ENCODE measurements around the gene SF3A2.

The SF3A2 gene

GRCh38 chr19:2226840-2227360 is 9.7 kb upstream of the SF3A2 start:
- DNase-seq (ENCODE audit: low read depth in 2 of 2): no peak

- DNase-seq (ENCODE audit: low read depth in 2 of 2): no peak
Measured at GRCh38 chr19:2227415-2228156, 9.0 kb upstream of the SF3A2 start.

DNA sequence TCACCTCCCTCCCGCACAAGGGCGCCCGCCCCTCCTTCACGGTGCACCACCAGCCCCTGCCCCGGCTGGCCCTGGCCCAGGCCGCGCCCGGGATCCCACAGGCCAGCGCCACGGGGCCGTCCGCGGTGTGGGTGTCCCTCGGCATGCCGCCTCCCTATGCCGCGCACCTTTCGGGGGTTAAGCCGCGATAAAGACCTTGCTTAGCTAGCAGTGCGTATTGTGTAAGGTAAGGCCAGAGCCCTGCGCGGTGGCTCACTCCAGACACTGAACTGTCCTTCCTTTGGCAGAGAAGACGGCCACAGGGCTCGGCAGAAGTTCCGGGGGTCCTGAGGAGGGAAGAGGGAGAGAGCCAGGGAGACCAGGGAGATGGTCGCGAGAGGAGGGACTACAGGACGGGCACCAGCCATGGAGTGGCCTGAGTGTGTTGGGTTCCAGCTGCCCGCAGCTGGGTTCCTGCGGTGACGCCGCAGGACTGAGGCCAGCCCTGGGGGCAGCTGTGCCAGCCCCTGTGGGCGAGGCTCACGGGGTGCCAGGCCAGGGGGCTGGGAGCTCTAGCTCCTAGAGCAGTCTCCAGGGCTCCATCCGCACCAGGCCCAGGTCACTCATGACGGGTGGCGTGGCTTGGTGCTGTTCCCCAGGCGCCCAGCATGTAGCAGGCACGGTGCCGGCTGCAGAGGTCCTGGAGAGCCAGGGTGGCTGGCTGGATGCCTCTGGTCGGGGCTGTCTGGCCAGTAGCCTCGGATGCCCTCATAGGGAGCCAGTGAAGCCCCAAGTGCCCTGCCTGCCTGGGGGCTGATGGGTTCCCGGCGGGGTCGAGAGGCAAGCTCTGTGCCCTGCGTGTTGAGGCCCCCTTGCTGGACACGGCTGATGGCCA is 8.2 kb upstream of the SF3A2 start:
- DNase-seq (ENCODE audit: low read depth in 2 of 2): no peak

DNA sequence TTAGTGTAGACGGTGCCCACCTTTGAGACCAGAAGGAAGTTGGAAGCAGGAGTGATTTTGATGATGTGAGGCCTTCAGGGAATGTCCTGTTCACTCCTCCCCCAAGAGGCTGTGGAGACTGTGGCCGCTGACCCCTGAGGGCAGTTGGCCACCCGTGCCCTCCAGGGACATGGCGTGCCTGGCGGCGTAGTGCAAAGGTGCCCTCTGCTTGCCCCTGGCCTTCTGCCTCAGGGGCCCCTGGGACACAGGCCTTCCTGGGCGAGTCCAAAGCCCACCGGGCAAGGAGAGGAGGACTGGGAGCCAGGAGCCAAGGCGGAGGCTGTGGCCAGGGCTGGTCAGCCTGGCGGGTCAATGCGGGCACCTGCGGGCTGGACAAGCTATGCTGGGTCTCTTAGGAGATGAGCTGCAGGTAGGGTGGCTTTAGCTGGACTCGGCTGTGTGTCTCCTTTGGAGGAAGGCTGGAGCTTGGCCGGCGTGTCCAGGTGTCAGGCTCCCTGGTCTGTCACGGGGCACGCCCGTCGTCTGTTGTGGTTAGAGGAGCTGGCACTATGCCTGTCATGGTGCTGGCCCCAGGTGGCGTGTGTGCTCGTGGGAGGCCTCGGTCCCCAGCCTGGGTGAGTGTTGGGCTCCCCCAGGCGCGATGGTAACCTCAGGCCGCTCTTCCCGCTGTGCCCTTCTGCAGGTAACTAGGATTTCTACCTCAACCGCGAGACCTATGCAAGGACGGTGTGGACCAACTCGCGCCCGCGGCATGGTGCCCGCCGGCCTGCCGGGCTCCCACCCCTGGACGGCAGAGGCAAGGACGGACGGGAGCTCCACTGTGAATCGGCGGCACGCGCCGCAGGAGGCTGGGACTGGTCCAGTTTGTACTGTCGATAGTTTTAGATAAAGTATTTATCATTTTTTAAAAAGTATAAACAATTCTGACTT is 7.3 kb upstream of the SF3A2 start:
- DNase-seq (ENCODE audit: low read depth in 2 of 2): no peak

DNA sequence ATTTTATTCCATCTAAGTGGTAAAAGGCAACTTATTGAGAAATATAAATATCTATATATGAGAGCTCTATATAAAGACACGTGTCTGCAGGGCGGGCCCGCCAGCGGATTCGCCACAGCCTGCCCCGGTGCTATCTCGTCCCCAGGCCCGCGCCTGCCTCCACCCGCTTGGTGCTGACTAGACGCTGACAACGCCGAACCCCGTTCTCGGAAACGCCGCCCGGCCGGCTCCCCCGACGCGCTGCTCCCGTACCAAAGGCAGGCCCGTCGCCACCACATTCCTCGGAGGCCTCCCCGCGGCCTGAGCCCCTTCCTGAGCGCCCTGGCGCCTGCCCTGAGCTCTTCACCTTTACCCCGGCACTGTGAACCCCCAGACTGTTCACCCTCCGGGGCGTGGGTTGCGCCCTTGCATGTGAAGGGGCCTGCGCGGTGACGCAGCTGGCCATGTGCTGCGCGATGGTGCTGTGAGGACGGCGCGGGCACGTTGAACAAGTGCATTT is 6.5 kb upstream of the SF3A2 start:
- DNase-seq (ENCODE audit: low read depth in 2 of 2): no peak

DNA sequence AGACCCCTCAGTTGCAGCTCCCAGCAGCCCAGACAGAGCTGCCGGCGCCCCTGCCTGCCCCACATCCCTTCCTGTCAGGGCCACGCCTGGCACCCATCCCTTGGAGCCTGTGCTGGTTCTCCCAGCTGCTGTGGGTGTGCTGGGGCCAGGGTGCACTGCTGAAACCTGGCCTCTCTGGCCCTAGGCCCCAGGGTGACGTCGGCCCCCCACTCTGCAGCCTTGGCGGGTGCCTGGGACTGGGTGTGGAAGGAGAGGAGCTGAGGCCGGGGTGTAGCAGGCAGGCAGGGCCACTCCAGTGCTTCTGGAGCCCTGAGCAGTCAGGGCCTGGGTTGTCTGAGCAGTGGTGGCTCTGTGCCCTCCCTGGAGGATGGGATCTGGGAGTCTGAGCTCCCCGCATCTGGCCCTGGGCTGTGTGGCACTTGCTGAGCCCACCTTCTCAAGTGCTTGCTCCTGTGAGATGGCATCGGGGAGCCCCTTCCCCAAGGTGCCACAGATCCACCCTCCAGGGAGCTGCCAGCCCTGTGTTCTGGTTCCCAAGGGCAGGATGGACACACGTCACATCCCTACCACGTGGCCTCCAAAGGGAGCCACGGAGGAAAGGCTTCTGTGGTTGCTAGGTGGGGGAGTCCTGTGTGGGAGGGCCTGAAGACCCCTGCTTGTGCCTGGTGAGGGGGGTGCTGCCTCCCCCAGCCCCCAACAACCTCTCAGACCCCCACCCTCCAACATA is 5.7 kb upstream of the SF3A2 start:
- no peak for DNase-seq (ENCODE audit: low read depth in 2 of 2)

- DNase-seq (ENCODE audit: low read depth in 2 of 2): no peak
Measured at GRCh38 chr19:2231621-2232221, 4.9 kb upstream of the SF3A2 start.

- DNase-seq (ENCODE audit: low read depth in 2 of 2): no peak
Measured at GRCh38 chr19:2232286-2233151, 4.1 kb upstream of the SF3A2 start.

DNA sequence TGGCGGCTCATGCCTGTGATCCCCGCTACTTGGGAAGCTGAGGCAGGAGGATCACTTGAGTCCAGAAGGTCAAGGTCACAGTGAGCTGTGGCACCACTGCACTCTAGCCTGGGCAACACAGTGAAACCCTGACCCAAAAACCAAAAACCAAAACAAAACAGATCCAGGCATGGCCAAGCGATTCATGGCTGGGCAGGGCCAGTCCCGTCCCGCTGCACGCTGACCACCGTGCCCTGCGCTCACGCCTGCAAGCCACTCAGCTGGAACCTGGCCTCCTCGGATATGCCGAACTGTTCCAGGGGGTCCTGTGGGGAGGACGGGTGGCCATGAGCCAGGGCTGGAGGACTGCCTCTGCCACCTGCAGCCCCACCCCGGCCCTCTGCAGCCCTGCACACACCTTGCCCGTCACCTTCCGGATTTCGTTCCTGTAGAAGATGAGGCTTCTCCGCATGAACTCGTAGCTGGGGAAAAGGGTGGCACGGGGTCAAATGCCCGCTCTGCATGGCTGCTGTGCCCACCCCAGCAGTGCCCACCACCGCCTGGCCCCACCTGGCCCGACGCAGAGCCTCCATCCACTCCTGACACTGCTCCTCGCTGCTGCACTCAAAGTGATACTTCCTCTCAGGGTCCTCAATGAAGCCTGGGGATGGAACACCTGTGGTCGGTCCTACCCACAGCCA is 2.9 kb upstream of the SF3A2 start:
- DNase-seq (ENCODE audit: low read depth in 2 of 2): no peak

DNA sequence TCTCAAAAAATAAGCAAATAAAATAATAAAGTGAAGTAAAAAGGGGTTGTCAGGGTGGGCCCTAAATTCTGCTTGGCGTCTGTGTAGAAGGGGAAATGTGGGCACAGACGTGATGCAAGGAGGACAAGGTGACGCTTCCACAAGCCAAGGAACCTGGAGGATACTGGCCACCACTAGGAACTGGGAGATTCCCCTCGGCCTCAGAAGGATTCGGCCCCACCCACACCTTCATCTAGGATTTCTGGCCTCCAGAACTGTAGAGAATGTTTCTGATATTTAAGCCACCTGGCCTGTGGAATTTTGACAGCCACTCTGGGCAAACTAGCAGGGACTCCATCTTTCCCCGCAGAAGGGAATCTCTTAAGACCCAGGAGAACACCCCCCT is 1.6 kb upstream of the SF3A2 start:
- no peak for DNase-seq (ENCODE audit: low read depth in 2 of 2)

DNA sequence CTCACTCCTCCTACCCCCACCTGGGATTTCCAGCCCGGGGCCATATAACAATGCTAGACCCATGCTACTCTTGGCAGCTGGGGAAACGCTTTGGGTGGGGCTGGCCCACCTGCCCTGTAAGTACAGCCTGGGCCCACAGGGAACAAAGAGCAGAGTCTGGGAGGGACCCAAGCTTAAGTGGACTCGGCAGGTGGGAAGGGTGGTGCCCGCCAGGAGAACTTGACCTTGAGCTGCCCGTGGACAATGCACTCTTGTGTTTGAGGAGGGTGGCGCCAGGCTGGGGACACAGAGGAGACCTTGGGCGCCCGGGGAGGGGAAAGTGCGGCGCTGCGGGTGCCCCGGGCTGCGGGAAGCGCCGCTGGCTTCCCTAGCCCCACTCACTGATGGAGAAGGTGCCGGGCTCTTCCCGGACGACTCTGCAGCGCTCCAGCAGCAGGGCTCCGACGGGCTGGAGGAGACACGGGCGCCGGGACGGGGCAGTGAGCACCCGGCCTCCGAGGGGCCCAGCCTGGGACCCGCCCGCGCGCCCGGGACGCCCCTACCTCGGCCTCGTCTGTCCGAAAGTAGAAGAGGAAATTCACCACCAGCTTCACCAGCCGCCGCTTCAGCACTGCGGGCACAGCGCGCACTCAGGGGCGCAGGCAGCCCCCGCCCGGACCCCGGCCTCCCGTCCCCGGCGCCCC is 1.1 kb upstream of the SF3A2 start:
- DNase-seq (ENCODE audit: low read depth in 2 of 2): no peak

DNA sequence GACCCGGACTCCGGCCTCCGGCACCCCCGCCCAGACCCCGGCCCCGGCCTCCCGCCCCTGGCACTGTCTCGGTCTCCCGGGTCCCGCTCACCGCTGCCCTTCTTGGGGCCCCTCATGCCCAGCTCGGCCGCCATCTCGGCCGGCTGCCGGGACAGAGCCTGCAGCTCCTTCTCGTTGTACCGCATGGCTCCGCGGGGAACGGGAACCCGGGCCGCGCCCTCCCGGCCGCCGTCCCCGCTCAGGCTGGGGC is 635 bp upstream of the SF3A2 start:
- DNase-seq (ENCODE audit: low read depth in 2 of 2): no peak

DNA sequence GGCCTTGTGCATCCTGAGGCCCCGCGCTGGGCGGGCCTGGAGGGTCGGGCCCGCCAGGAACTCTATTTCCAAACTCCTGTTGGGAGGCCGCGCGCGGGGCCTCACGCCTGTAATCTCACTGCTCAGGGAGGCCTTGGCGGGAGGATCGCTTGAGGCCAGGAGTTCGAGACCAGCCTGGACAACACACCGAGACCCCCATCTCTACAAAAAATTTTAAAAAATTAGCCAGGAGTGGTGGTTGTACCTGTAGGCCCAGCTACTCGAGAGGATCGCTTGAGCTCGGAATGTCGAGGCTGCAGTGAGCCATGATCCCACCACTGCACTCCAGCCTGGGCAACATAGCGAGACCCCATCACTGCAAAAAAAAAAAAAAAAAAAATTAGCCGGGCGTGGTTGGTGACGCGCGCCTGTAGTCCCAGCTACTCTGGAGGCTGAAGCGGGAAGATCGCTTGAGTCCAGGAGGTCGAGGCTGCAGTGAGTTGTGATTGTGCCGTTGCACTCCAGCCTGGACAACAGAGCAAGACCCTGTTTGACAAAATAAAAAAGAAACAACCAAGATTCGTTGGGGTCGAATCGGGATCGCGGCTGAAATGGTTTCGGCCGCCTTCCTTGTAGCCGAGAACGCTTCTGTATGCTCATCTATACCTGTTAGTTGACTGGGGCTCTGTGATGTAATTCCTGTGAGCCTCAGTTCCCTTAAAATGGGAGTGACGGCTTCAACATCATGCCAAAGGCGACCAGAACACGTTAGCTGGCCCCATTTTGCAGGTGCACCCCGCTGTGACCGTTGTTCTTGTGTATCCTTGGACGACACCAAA is 636 bp downstream of the SF3A2 start:
- no peak for DNase-seq (ENCODE audit: low read depth in 2 of 2)

DNA sequence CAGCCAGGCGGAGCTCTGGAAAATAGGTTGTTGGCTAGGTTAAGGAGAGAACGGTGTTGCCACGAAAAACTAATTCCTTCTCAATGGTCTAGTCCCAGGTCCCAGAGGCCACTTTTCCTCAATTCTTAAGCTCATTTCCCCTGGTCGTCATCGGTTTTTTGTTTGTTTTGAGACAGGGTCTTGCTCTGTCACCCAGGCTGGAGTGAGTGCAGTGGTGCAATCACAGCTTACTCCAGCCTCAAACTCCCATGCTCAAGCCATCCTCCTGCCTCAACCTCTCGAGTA is 1.2 kb downstream of the SF3A2 start:
- DNase-seq (ENCODE audit: low read depth in 2 of 2): no peak

- DNase-seq (ENCODE audit: low read depth in 2 of 2): no peak
Measured at GRCh38 chr19:2239173-2239572, 2.5 kb downstream of the SF3A2 start.

DNA sequence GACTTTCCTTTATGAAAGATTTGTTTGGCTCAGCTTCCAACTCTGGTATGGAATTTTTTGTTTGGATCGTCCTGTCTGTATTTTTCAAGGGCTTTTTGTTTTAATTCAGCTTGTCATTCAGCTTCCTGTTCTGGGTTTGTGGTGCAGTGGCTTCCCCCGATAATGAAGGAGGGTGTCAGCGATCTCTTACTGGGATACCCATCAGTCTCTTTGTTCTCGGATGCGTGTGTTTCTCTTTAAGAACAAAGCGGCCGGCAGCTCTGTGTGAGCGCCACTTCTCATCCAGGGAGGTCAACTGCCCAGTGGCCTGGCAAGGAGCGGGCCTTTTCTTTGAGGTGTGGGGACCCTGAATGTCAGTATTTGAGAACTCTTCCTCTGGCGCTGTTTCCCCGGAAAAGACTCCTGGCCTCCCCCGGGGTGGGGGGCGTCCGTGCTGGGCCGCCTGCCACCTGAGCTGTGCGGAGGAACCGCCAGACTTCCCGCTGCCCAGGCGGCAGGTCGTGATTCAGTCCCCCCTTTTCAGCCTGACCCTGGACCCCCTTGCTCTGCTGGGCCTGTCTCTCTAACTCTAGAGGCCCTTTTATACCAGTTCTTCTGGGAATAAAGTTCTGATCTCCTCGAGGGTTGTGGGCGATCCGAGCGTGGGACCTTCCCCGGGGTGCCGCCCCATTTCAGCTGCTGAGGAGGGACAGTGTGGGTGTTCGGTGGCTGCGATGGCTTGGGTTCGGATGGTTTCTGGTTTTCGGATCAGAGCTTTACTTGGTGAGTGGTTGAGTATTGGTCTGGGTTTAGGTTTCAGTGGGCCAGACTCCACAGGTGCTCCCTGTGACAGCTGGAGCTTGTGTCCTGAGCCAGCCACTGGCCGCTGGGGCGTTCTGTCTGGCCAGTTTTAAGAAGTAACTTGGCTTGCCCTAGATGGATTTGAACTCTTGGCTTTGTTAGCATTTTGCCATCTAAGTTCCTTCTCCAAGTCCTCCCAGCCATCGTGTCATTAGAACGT is 3.4 kb downstream of the SF3A2 start:
- DNase-seq (ENCODE audit: low read depth in 2 of 2): no peak

All from fibroblast of skin of left biceps (primary cell).